CD4-positive, alpha-beta T cell (primary cell): ENCODE data around the gene ICOS. TPM values are rescaled to one million over a fixed set of nuclear protein-coding genes. Genes with fewer than 3 reads are reported as not detected.

Experiments
- ATAC-seq: fragments of 200-7000 bp; cut with Tn5 transposase; one replicate; pipeline ENCODE4 v1.10.0; 2022; ENCODE audit warnings: mild to moderate bottlenecking; ENCODE audit not compliant: poor library complexity
- CTCF ChIA-PET: fragments of 350-600 bp; sonication (Branson Sonifier 250); formaldehyde crosslinking; loops from one replicate; lab custom pipeline; 2021; ENCODE audit warnings: antibody characterized with exemption, inconsistent platforms; lab: Charles Lee
- POLR2A ChIA-PET: fragments of 350-600 bp; sonication (Branson Sonifier 250); formaldehyde crosslinking; loops from one replicate; lab custom pipeline; 2021; ENCODE audit warnings: antibody characterized with exemption, inconsistent platforms; lab: Charles Lee
- DNase-seq, 14 experiments: peaks; one replicate each; pipeline ENCODE4 v3.0.0-alpha.2; 2013 to 2020; ENCODE audit warnings: mixed read lengths in 2 of 14
- H3K27ac ChIP-seq, 2 donors: one replicate each; pipeline versions ENCODE4 v1.5.1 to v1.7.0; 2013; ENCODE audit warnings: low read length in 2 of 2, low read depth in 1 of 2, mild to moderate bottlenecking in 1 of 2
- H3K27me3 ChIP-seq, 2 experiments: 1 replicate in 1 of 2; 2 replicates in 1 of 2; pipeline versions ENCODE4 v1.6.1 to v1.7.0; 2013; ENCODE audit warnings: low read length in 2 of 2, control low read depth in 1 of 2, mild to moderate bottlenecking in 1 of 2, moderate library complexity in 1 of 2; ENCODE audit not compliant: insufficient read depth in 2 of 2, control insufficient read depth in 1 of 2
- H3K36me3 ChIP-seq: one replicate; pipeline ENCODE4 v1.6.1; 2013; ENCODE audit warnings: low read length, control low read depth; ENCODE audit not compliant: insufficient read depth
- H3K4me1 ChIP-seq: one replicate; pipeline ENCODE4 v1.6.1; 2013; ENCODE audit warnings: low read length, control low read depth; ENCODE audit not compliant: insufficient read depth
- H3K4me3 ChIP-seq: one replicate; pipeline ENCODE4 v1.5.1; 2013; ENCODE audit warnings: mild to moderate bottlenecking, low read length, moderate library complexity
- H3K9me3 ChIP-seq, 2 experiments: 1 replicate in 1 of 2; 2 replicates in 1 of 2; pipeline versions ENCODE4 v1.6.1 to v1.7.0; 2013; ENCODE audit warnings: low read length in 2 of 2, mild to moderate bottlenecking in 2 of 2, control low read depth in 1 of 2, moderate library complexity in 1 of 2; ENCODE audit not compliant: control insufficient read depth in 1 of 2, insufficient read depth in 1 of 2
- H3K27ac Mint-ChIP-seq: one replicate; pipeline ENCODE4 v1.8.0; 2020; ENCODE audit warnings: mixed read lengths
- H3K27me3 Mint-ChIP-seq: one replicate; pipeline ENCODE4 v1.8.0; 2021; ENCODE audit warnings: mixed read lengths
- H3K36me3 Mint-ChIP-seq: one replicate; pipeline ENCODE4 v1.8.0; 2021; ENCODE audit warnings: low read depth, mixed read lengths
- H3K4me1 Mint-ChIP-seq: one replicate; pipeline ENCODE4 v1.8.0; 2021; ENCODE audit warnings: low read depth, mixed read lengths
- H3K4me3 Mint-ChIP-seq: one replicate; pipeline ENCODE4 v1.8.0; 2020; ENCODE audit warnings: mild to moderate bottlenecking, mixed read lengths
- H3K9me3 Mint-ChIP-seq: one replicate; pipeline ENCODE4 v1.8.0; 2020; ENCODE audit warnings: mixed read lengths
- CTCF ChIP-seq: fragments of 200-600 bp; IDR thresholded peaks from one replicate; pipeline ENCODE4 v1.8.0; 2022; ENCODE audit warnings: antibody characterized with exemption, mild to moderate bottlenecking
- intact Hi-C, 2 experiments: fragments of 100-400 bp; cut with DNase I in 1 of 2; cut with micrococcal nuclease in 1 of 2; formaldehyde crosslinking; loops; one replicate each; pipeline versions ENCODE4 v1.15.1 to v1.9.0; 2023 to 2025; cut with DNase I, micrococcal nuclease
- total RNA-seq, 174 experiments: library from RNA in 2 of 174; stranded (reverse) in 2 of 174; gene quantifications; one replicate each; pipeline ENCODE4 v1.2.3 and lab custom pipeline; 2021 to 2026

ICOS gene
- total RNA-seq, 2 experiments from 2014 or later = 93.3 to 98.1 TPM

- Histone ChIP-seq H3K27me3 (no peaks in the 10 kb centered on the region), H3K27ac (peak overlapping the region; percentile 67 to 82), H3K4me1 (peaks cover 41% of the 10 kb centered on the region), H3K36me3 (no peaks in the 10 kb centered on the region), H3K9me3 (no peaks in the 10 kb centered on the region), H3K4me3 (peak overlapping the region; percentile 19)
- CTCF ChIA-PET = interaction anchor here (0.9 to 2.0 kb wide), 4 partner anchors 9 to 119 kb away, joined by 3 to 6 read pairs (median 4); no protein-coding TSS in a partner anchor
- Mint-ChIP-seq H3K27ac (peak overlapping the region; percentile 93), H3K27me3 (no peaks in the 10 kb centered on the region), H3K4me3 (peak overlapping the region; percentile 83), H3K36me3 (peaks cover 26% of the 10 kb centered on the region), H3K4me1 (peaks cover 72% of the 10 kb centered on the region), H3K9me3 (no peaks in the 10 kb centered on the region)
- peak; percentile 40 for ATAC-seq
- TF ChIP-seq CTCF = no peak
- POLR2A ChIA-PET = interaction anchor here (0.6 to 2.9 kb wide), 14 partner anchors 9 to 829 kb away, joined by 3 to 12 read pairs (median 4); partner anchors contain the start of gene CTLA4
- peak in 9 of 14 experiments; percentile 32 to 71 (median 50) for DNase-seq
- intact Hi-C loops = loop anchor here (1.0 to 10.0 kb wide), 4 partner anchors 17 to 919 kb away; partner anchors contain the start of gene NBEAL1 (in 1 of the 2)
Measured at GRCh38 chr2:203934041-203934492, 2.5 kb upstream of the ICOS start.

- H3K4me3 Mint-ChIP-seq = peak overlapping the region; percentile 83
- H3K27ac ChIP-seq = peak overlapping the region; percentile 67 to 82
Measured at GRCh38 chr2:203934711-203935438, 1.7 kb upstream of the ICOS start.

More at GRCh38 chr2:203934711-203935438, 1.7 kb upstream of the ICOS start:
- H3K27me3 Mint-ChIP-seq = no peaks in the 10 kb centered on the region
- H3K4me1 Mint-ChIP-seq = peaks cover 78% of the 10 kb centered on the region
- DNase-seq = peak in 1 of 14 experiments; percentile 29
- no peaks in the 10 kb centered on the region for H3K9me3 ChIP-seq
- ChIA-PET POLR2A (interaction anchor here (1.0 to 2.9 kb wide), 12 partner anchors 8 to 217 kb away, joined by 3 to 12 read pairs (median 6); partner anchors contain the start of gene CTLA4), CTCF (interaction anchor here (0.9 to 2.0 kb wide), 4 partner anchors 10 to 120 kb away, joined by 3 to 6 read pairs (median 4); no protein-coding TSS in a partner anchor)
- peaks cover 3% of the 10 kb centered on the region for H3K36me3 ChIP-seq
- intact Hi-C loops = loop anchor here (1.0 to 10.0 kb wide), 5 partner anchors 16 to 920 kb away; partner anchors contain the start of gene NBEAL1 (in 1 of the 2)
- no peaks in the 10 kb centered on the region for H3K9me3 Mint-ChIP-seq
- peaks cover 34% of the 10 kb centered on the region for H3K36me3 Mint-ChIP-seq
- no peaks in the 10 kb centered on the region for H3K27me3 ChIP-seq
- peaks cover 41% of the 10 kb centered on the region for H3K4me1 ChIP-seq
- H3K27ac Mint-ChIP-seq = peak overlapping the region; percentile 93
- TF ChIP-seq CTCF = no peak
- no peak for ATAC-seq
- no peak overlapping the region for H3K4me3 ChIP-seq
